Mucosa of descending colon (tissue), 3 donors: Measurements from ENCODE around the gene TCF20. TPM values are rescaled to one million over a fixed set of nuclear protein-coding genes. Genes with fewer than 3 reads are reported as not detected.

Experiments used
- ATAC-seq: fragments of 200-7000 bp; cut with Tn5 transposase; one replicate; pipeline ENCODE4 v1.9.1; 2020; ENCODE audit warnings: mild to moderate bottlenecking, moderate library complexity
- DNase-seq, 3 donors: peaks; one replicate each; pipeline ENCODE4 v3.0.0-alpha.2; 2020
- H3K36me3 ChIP-seq: fragments of 200-600 bp; one replicate; pipeline ENCODE4 v1.8.0; 2021; ENCODE audit warnings: low read depth, mild to moderate bottlenecking
- H3K4me1 ChIP-seq: fragments of 200-600 bp; one replicate; pipeline ENCODE4 v1.8.0; 2021; ENCODE audit warnings: low read depth, mild to moderate bottlenecking
- H3K4me3 ChIP-seq: fragments of 200-600 bp; one replicate; pipeline ENCODE4 v1.8.0; 2021; ENCODE audit warnings: mild to moderate bottlenecking
- H3K9me3 ChIP-seq: fragments of 200-600 bp; one replicate; pipeline ENCODE4 v1.8.0; 2021; ENCODE audit warnings: mild to moderate bottlenecking
- intact Hi-C, 2 donors: fragments of 100-400 bp; cut with DNase I in 1 of 2; cut with micrococcal nuclease in 1 of 2; formaldehyde crosslinking; loops; one replicate each; pipeline versions ENCODE4 v1.11.0 to v1.11.1; 2022; cut with DNase I, micrococcal nuclease
- total RNA-seq, 3 donors: library from RNA; stranded (reverse); fragmentation: NEBNext Ultra II Directional in 2 of 3; extraction: Animal tissue kit (Norgen Biotek cat#: 25700) in 2 of 3; gene quantifications; one replicate each; pipeline versions ENCODE4 v1.2.1 to v1.2.4, GENCODE V29; 2021 to 2023
- TF ChIP-seq, protein P1 (sequence below): fragments of 200-600 bp; IDR thresholded peaks from one replicate; pipeline ENCODE4 v1.8.0; 2022; ENCODE audit warnings: antibody characterized with exemption, mild to moderate bottlenecking
- donor health status: DM: no; HTN: no; CAD: no; lungs with moderate emphysema.
- donor health status: DM: no; HTN: no; CAD: no.
- donor health status: DM: no; HTN: yes; CAD: no.

Gene TCF20
- total RNA-seq, 3 donors from 2014 or later: 50.6 to 62.8 (median 58.2) TPM

DNA sequence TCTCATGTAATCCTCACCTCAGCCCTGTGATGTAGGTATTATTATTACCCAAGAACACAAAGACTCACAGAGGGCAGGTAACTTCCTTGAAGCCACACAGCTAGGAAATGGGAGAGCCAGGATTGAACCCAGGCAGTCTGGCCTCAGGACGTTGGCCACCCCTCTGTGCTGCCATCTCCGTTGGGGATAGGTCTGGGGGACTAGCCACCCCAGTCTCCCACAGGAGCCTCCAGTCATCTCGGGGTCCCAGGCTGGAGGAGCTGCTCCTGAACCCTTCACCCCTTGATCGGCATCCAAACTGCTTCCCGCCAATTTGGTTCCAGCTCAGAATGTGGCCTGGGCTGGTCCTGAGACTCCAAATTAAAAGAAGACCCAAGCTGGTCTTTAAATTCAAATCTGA, 10.4 kb upstream of the TCF20 start:
- no peaks in the 10 kb centered on the region for H3K36me3 ChIP-seq
- no peak for ATAC-seq
- TF ChIP-seq, protein P1, sequence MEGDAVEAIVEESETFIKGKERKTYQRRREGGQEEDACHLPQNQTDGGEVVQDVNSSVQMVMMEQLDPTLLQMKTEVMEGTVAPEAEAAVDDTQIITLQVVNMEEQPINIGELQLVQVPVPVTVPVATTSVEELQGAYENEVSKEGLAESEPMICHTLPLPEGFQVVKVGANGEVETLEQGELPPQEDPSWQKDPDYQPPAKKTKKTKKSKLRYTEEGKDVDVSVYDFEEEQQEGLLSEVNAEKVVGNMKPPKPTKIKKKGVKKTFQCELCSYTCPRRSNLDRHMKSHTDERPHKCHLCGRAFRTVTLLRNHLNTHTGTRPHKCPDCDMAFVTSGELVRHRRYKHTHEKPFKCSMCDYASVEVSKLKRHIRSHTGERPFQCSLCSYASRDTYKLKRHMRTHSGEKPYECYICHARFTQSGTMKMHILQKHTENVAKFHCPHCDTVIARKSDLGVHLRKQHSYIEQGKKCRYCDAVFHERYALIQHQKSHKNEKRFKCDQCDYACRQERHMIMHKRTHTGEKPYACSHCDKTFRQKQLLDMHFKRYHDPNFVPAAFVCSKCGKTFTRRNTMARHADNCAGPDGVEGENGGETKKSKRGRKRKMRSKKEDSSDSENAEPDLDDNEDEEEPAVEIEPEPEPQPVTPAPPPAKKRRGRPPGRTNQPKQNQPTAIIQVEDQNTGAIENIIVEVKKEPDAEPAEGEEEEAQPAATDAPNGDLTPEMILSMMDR: no peak
- intact Hi-C loops: no loop called here
- peaks cover 21% of the 10 kb centered on the region for H3K4me1 ChIP-seq
- DNase-seq: no peak
- H3K4me3 ChIP-seq: no peak overlapping the region
- H3K9me3 ChIP-seq: no peaks in the 10 kb centered on the region

DNA sequence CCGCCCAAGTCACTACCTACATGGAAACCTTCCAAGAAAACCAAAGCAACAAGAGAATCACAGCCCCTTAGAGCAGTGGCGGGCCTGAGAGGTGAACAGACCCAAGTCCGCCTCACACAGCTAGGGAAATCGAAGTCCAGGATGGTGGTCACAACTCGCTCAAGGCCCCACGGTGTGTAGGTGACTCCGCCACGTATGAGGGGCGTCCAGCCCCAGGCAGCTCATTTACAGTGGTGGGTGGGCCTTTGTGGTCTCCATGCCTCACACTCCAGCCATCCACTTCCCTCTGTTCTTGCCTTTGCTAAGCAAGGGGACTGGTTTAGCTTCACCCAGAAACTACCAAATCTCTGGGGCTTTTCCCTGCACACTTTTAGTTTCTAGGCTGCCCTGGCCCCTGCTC, 9.7 kb upstream of the TCF20 start:
- no peak overlapping the region for H3K4me3 ChIP-seq
- intact Hi-C loops: no loop called here
- H3K4me1 ChIP-seq: peaks cover 21% of the 10 kb centered on the region
- no peaks in the 10 kb centered on the region for H3K36me3 ChIP-seq
- TF ChIP-seq, protein P1: no peak
- DNase-seq (no peak), ATAC-seq (no peak)
- H3K9me3 ChIP-seq: no peaks in the 10 kb centered on the region

DNA sequence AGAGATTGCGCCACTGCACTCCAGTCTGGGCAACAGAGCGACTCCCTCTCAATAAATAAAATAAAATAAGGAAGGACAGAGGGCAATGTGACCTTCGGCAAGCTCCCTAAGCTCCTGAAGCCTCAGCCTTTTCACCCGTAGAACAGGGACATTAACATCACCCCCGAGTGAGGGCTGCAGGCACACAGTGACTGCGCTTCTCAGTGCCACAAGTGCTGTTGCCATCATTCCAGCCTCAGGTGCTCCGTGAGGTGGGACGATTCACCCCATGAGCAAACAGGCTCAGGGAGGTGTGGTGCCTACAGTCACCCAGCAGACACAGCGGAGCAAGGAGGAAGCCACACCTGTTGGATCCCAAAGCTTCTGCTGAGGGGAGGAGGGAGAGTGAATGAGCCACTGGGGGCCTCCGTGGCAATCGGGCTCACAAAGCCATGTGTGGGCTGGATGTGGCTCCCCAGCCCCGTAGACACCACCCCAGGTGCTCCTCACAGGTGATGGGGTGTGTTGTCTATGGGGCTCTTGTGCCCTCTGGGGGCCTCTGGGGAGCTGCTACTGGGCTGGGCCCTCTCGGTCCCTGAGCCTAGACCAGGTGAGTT, 9.1 kb upstream of the TCF20 start:
- no peak for DNase-seq
- Histone ChIP-seq H3K4me3 (no peak overlapping the region), H3K36me3 (no peaks in the 10 kb centered on the region), H3K9me3 (no peaks in the 10 kb centered on the region), H3K4me1 (peaks cover 21% of the 10 kb centered on the region)
- TF ChIP-seq, protein P1: no peak
- intact Hi-C loops: no loop called here
- peak; percentile 64 for ATAC-seq

DNA sequence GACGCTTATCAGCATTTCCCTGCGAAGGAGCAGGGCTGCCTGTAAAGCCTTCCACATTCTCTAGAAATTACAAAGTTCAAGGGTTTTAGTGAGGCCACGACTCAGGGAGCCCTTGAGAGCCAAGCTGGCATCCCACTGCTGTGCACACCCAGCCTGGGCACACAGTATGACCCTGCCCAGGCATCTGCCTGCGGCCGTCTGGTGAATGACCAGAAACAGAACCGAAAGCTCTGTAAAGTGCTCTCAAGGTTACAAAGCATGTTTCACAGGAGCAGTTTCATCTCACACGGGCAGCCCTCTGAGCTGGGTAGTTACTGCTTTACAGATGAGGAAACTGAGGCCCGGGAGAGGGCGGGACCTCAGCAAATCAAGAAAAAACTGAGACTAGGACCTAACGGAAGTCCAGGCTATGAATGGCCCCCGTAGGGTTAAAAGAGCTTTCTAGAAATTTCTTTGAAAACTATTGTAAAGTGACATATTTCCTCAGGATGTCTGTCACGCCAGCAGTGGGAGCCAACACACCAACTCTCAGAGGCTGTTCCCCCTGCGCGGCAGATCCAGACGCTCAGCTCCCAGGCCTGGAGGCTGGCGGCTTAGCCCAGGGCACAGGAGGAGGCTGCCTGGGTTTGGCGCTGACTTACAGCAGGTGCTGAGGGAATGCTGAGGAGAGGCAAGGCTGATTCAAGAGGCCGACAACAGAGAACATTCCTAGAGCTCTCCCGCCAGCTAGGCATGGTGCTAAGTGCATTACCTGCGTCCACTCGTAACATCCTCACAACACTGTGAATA, 7.7 kb upstream of the TCF20 start:
- Histone ChIP-seq H3K36me3 (no peaks in the 10 kb centered on the region), H3K9me3 (no peaks in the 10 kb centered on the region), H3K4me1 (peaks cover 11% of the 10 kb centered on the region), H3K4me3 (no peak overlapping the region)
- no peak for ATAC-seq
- TF ChIP-seq, protein P1: no peak
- no peak for DNase-seq
- intact Hi-C loops: no loop called here

DNA sequence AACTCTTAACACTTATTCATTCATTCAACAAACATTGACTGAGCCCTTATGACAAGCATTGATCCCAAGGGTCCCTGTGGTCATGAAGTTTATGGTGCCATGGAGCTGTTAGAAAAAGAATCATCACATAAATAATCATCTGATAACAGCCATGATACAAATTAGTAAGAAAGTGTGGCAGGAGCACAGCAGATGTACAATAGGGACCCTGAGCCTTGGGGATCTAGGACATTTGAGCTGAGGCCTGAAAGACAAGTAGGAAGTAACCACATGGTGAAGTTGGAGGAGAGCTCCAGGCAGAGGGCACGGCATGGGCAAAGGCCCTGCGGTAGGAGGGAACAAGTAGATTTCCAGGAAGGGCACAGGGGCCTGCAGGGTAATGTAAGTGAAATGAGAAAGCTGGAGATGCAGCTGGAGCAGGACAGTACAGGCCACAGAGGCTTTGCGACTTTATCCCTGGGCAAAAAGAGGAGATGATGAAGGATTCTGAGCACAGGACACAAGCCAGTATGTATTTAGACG, 6.8 kb upstream of the TCF20 start:
- no peak overlapping the region for H3K4me3 ChIP-seq
- H3K9me3 ChIP-seq: no peaks in the 10 kb centered on the region
- TF ChIP-seq, protein P1: no peak
- H3K4me1 ChIP-seq: peaks cover 2% of the 10 kb centered on the region
- no peaks in the 10 kb centered on the region for H3K36me3 ChIP-seq
- intact Hi-C loops: no loop called here
- no peak for ATAC-seq
- no peak for DNase-seq
